K562 (cell line): ENCODE data around the gene ZNF791. TPM values are rescaled to one million over a fixed set of nuclear protein-coding genes. Genes with fewer than 3 reads are reported as not detected.

Experiments
- ATAC-seq: fragments of 200-7000 bp; cut with Tn5 transposase; 3 replicates; pipeline ENCODE4 v1.9.1; 2020; ENCODE audit warnings: moderate library complexity
- BruUV-seq: library from RNA; stranded (reverse); fragments of 400-500 nt; replicated peaks from 2 replicates; lab custom pipeline; 2021; lab: Mats Ljungman, UMichigan
- CTCF ChIA-PET: fragments of 300-600 bp; formaldehyde crosslinking; extraction: SDS; loops from one replicate; lab custom pipeline; 2021; ENCODE audit warnings: low intra/inter-chr PET ratio; lab: Yijun Ruan, JAX
- POLR2A ChIA-PET: fragments of 300-600, 350-650 bp; sonication (Branson Sonifier 250); formaldehyde crosslinking; extraction: SDS; loops from one replicate; lab custom pipeline; 2021; ENCODE audit warnings: antibody characterized with exemption, inconsistent platforms; lab: Yijun Ruan, JAX
- DNase-seq, 4 experiments: peaks; one replicate each; pipeline versions ENCODE4 v3.0.0 to v3.0.0-alpha.2; 2011 to 2018; ENCODE audit warnings: low spot score in 3 of 4, mixed read lengths in 3 of 4; ENCODE audit errors: extremely low read depth in 1 of 4
- FAIRE-seq: peaks from 2 replicates; lab custom pipeline; 2011; peaks lifted over from hg19 to GRCh38; lab: Jason Lieb, UNC
- H2AFZ ChIP-seq: 2 replicates; pipeline ENCODE4 v1.6.0; 2011; ENCODE audit warnings: low read depth, low read length, control low read depth, inconsistent platforms
- H3K27ac ChIP-seq: fragments of 200-600 bp; 3 replicates; pipeline ENCODE4 v1.8.0; 2011; ENCODE audit warnings: low read depth, mild to moderate bottlenecking, control low read depth, inconsistent platforms, low read length, moderate library complexity, mixed read lengths; ENCODE audit errors: extremely low read depth
- H3K27me3 ChIP-seq, 2 experiments: fragments of 300-600 bp in 1 of 2; 2 replicates in 1 of 2; 3 replicates in 1 of 2; pipeline versions ENCODE4 v1.6.0 to v1.8.0; 2011; ENCODE audit warnings: inconsistent platforms in 2 of 2, low read length in 2 of 2, mild to moderate bottlenecking in 1 of 2, mixed read lengths in 1 of 2, moderate library complexity in 1 of 2; ENCODE audit not compliant: control insufficient read depth in 2 of 2, insufficient read depth in 2 of 2
- H3K36me3 ChIP-seq: fragments of 300-600 bp; 3 replicates; pipeline ENCODE4 v1.8.0; 2011; ENCODE audit warnings: mild to moderate bottlenecking, low read length, inconsistent platforms; ENCODE audit not compliant: control insufficient read depth, insufficient read depth
- H3K4me1 ChIP-seq, 2 experiments: fragments of 200-600 bp in 1 of 2; replicated peaks in 1 of 2; 2 replicates in 1 of 2; 3 replicates in 1 of 2; pipeline versions ENCODE4 v1.5.1 to v1.8.0; 2011; ENCODE audit warnings: inconsistent platforms in 2 of 2, low read length in 2 of 2, mild to moderate bottlenecking in 1 of 2, mixed read lengths in 1 of 2, moderate library complexity in 1 of 2; ENCODE audit not compliant: control insufficient read depth in 2 of 2, insufficient read depth in 2 of 2
- H3K4me2 ChIP-seq: 2 replicates; pipeline ENCODE4 v1.6.1; 2011; ENCODE audit warnings: low read length, control low read depth, inconsistent platforms, mixed read lengths; ENCODE audit not compliant: insufficient read depth
- H3K4me3 ChIP-seq: fragments of 200-600 bp; sonication (generic), shearing (Covaris generic); 2 replicates; pipeline ENCODE4 v1.5.1; 2016; ENCODE audit warnings: control low read depth, inconsistent platforms
- H3K79me2 ChIP-seq: fragments of 200-600 bp; 3 replicates; pipeline ENCODE4 v1.8.0; 2011; ENCODE audit warnings: low read length, inconsistent platforms; ENCODE audit not compliant: control insufficient read depth, insufficient read depth
- H3K9ac ChIP-seq, 2 experiments: 2 replicates each; pipeline versions ENCODE4 v1.6.0 to v1.6.1; 2011; ENCODE audit warnings: low read depth in 2 of 2, low read length in 2 of 2, control low read depth in 1 of 2, inconsistent platforms in 1 of 2, mild to moderate bottlenecking in 1 of 2, mixed read lengths in 1 of 2; ENCODE audit not compliant: insufficient read depth in 1 of 2
- H3K9me1 ChIP-seq: one replicate; pipeline ENCODE4 v1.6.0; 2011; ENCODE audit warnings: inconsistent platforms, mild to moderate bottlenecking, low read length, moderate library complexity; ENCODE audit not compliant: control insufficient read depth, insufficient read depth
- H3K9me3 ChIP-seq: replicated peaks from 2 replicates; pipeline ENCODE4 v1.5.1; 2011; ENCODE audit warnings: low read depth, low read length, inconsistent platforms; ENCODE audit not compliant: control insufficient read depth, insufficient read depth
- H4K20me1 ChIP-seq: replicated peaks from 2 replicates; pipeline ENCODE4 v1.6.1; 2011; ENCODE audit warnings: low read length, inconsistent platforms, mixed read lengths; ENCODE audit not compliant: control insufficient read depth, insufficient read depth
- E2F4 ChIP-seq: sonication (generic); formaldehyde crosslinking; IDR thresholded peaks from 2 replicates; pipeline ENCODE4 v1.8.0; 2022; ENCODE audit warnings: mild to moderate bottlenecking, low read depth, missing genetic modification reagents
- NFXL1 ChIP-seq: fragments of 450-650 bp; formaldehyde crosslinking; IDR thresholded peaks from 2 replicates; pipeline ENCODE4 v1.4.0; 2021; ENCODE audit warnings: mild to moderate bottlenecking
- ZBTB40 ChIP-seq, 2 experiments: fragments of 450-650 bp in 1 of 2; sonication (generic) in 1 of 2; formaldehyde crosslinking in 1 of 2; IDR thresholded peaks; 2 replicates each; pipeline versions ENCODE4 v1.7.1 to v1.9.0; 2016 to 2022; ENCODE audit warnings: inconsistent platforms in 1 of 2, mild to moderate bottlenecking in 1 of 2, missing genetic modification reagents in 1 of 2
- ZNF780A ChIP-seq: fragments of 250-450 bp; sonication (Bioruptor Pico); IDR thresholded peaks from 2 replicates; pipeline ENCODE4 v1.5.0; 2021; ENCODE audit warnings: mild to moderate bottlenecking
- WGBS: fragments of 100-300 bp; shearing (Covaris generic); methylation state at CpG from one replicate; pipeline ENCODE4 v1.1.6; 2016; ENCODE audit warnings: low coverage, mixed read lengths; ENCODE audit not compliant: insufficient coverage; ENCODE audit errors: missing lambda C conversion rate; 5-methylcytosine and 5-hydroxymethylcytosine counted together
- in situ Hi-C: fragments of 300-500 bp; cut with MboI; formaldehyde crosslinking; loops from 4 replicates; pipeline ENCODE4 v1.15.0; 2018; ENCODE audit warnings: inconsistent platforms, mixed read lengths
- intact Hi-C: fragments of 100-400 bp; cut with micrococcal nuclease; formaldehyde crosslinking; loops from 2 replicates; pipeline ENCODE4 v1.14.2; 2022
- polyA plus RNA-seq, 8 experiments: library from polyadenylated mRNA; depleted of rRNA in 4 of 8; stranded (reverse) in 5 of 8; unstranded in 3 of 8; fragments of >200 nt; fragmentation: Nextera tagmentation in 2 of 8; fragmentation: Illumina TruSeq in 1 of 8; extraction: Ambion mirVana in 2 of 8; extraction: Trizol in 1 of 8; gene quantifications; 2 replicates each; pipeline versions ENCODE4 v1.2.1 to v1.2.3, GENCODE V29; 2011 to 2014; ENCODE audit warnings: inconsistent platforms in 1 of 8, missing spikeins in 1 of 8
- total RNA-seq, 7 experiments: library from RNA; depleted of rRNA in 6 of 7; stranded (reverse); fragments of >200 nt in 6 of 7; fragmentation: Illumina TruSeq in 2 of 7; extraction: Trizol in 2 of 7; gene quantifications; 2 replicates each; pipeline versions ENCODE4 v1.2.1 to v1.2.3, GENCODE V29; 2011 to 2021; ENCODE audit warnings: low replicate concordance in 1 of 7

ZNF791 gene
- total and polyA plus RNA-seq, 9 of the 15 experiments (the other 6 are each of a cell fraction or from before 2014, with no cell fraction given), result 7.8 to 22.7 (median 13.1) TPM

GRCh38 chr19:12666265-12667048, 55.7 kb downstream of the ZNF791 start, which contains the start of the genes MAN2B1 and WDR83 (continued):
- TF ChIP-seq ZNF780A (CRISPR knock-in tag), result no peak

- ChIA-PET POLR2A (interaction anchor here (0.9 to 4.7 kb wide), 2 partner anchors 12 to 303 kb away, joined by 4 to 39 read pairs; partner anchors contain the start of genes DHPS and ZNF442), CTCF (no interaction called here)
- H2AFZ ChIP-seq, result no peak overlapping the region
- FAIRE-seq, result peak; percentile 19
- DNase-seq, result no peak
- in situ Hi-C loops (no loop called here), intact Hi-C loops (no loop called here)
- no peaks in the 10 kb centered on the region for H3K9me1 ChIP-seq
- no peak overlapping the region; the same call in 2 of the 3 replicates for H3K27ac ChIP-seq
- no peaks in the 10 kb centered on the region for H3K9me3 ChIP-seq
- peaks cover 18 to 56% of the 10 kb centered on the region in 2 experiments; a peak in 4 of 5 replicates for H3K4me1 ChIP-seq
- peak overlapping the region; percentile 74 for H3K4me3 ChIP-seq
- TF ChIP-seq E2F4 (peak; percentile 1; the same call in 1 of the 2 replicates), ZBTB40 (IDR thresholded peaks at IDR 0.05) (peak; percentile 80), ZBTB40 (CRISPR knock-in tag; IDR thresholded peaks at IDR 0.05) (peak; percentile 86), NFXL1 (CRISPR knock-in tag) (no peak)
- peaks cover 5% of the 10 kb centered on the region; the same call in 1 of the 2 replicates for H4K20me1 ChIP-seq
- peaks cover 34% of the 10 kb centered on the region for H3K79me2 ChIP-seq
- no peaks in the 10 kb centered on the region for H3K27me3 ChIP-seq
- H3K9ac ChIP-seq, result peak overlapping the region; percentile 88 to 100; a peak in 1 of 4 replicates
- peaks cover 33% of the 10 kb centered on the region; the same call in 2 of the 3 replicates for H3K36me3 ChIP-seq
- peak overlapping the region; percentile 88 for H3K4me2 ChIP-seq
- no TSS peak for BruUV-seq
- WGBS, result 70% methylated on average over 2 of the region's 4 CpGs
- ATAC-seq, result no peak
Observed at GRCh38 chr19:12667731-12668302, 57.1 kb downstream of the ZNF791 start.
